Subcutaneous preadipocyte (primary cell): ENCODE measurements around the gene CHRNG. TPM values are rescaled to one million over a fixed set of nuclear protein-coding genes. Genes with fewer than 3 reads are reported as not detected.

Source experiments
- total RNA-seq: library from RNA; depleted of rRNA; stranded (reverse); fragments of >200 nt; gene quantifications from 2 replicates; pipeline ENCODE4 v1.2.3, GENCODE V29; 2012

Gene CHRNG
- not detected in 2 replicates for total RNA-seq

DNA sequence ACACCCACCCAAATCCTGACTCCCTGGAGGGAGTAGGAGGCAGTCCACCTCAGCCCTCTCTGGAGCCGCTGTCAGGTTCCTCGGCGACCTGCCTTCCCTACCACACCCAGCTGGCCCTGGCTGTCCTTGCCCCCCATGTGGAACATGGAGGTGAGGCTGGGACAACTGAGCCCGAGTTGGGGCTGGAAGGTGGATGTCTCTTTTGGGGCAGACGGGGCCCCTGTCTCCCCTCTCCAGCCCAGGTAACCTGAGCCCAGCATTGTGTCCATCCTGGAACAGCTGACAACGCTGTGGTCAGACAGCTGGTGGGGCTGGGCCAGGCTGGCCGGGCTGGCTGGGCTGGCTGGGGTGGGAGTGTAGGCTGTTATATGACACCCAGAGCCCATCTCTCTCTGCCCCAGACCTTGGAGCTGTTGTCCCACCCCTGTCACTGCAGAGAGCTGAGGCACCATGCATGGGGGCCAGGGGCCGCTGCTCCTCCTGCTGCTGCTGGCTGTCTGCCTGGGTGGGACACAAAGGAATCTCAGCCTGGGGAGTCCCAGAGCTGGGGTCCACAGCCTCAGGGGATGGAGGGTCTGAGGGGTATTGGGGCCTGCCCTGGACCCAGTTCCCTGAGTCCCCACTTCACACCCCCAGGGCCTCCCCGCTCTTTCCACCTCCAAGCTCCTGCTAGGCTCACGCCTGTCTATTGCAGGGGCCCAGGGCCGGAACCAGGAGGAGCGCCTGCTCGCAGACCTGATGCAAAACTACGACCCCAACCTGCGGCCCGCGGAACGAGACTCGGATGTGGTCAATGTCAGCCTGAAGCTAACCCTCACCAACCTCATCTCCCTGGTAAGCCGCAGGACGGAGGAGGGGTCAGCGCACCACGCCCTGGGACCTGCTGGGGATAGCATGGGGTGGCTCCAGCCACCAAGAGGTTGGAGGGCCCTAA is at the start of gene CHRNG:
Gene CHRNG, plus strand, starts transcription at position 395 of the 934 bp plus-strand sequence. Its CDS starts 56 bp downstream, at position 451.

DNA sequence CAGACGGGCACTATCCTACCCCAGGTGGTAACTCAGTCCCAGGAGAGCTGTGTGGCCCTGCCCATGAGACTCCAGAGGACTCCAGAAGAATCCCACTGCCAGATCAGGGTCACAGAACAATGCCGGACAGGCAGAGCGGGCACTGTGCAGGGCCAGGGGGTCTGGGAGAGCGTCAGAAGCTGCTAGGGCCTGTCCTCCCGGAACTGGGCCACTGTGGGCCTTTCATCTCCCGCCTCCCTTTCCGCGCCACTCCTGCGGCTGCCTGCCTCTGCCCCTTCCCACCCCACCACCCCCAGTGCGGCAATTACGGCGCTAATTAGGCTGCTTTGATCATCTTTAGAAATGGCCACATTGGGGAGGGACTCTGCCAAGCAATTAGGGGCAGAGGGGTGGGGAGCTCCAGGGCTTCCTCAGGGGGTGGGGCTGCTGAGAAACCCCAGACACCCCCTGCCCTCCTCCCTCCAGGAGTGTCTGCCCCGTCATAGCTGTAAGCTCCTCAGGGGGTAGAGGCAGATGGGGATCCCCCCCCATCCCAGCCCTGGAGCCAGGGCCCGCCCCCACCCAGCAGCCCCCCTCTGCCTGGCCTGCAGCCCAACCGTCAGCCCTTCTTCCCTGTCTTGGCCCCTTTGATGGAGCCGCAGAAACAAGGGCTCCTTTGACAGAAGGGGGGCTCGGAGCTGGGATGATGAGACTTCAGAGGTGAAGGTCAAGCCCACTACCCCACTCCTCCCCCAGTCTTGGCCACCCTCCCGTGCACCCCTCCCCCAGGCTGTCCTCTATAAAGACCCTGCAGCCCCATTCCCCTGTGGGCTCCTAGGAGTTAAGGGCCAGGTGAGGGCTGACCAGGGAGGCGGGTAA is 19.7 kb upstream of the CHRNG start, which contains the start of gene PRSS56:
Gene PRSS56, plus strand, starts transcription at position 808 of the 858 bp plus-strand sequence. CDS start 211 bp downstream, outside the sequence.

GRCh38 chr2:232525791-232526371 is 13.6 kb upstream of the CHRNG start, which contains the start of gene CHRND:
CHRND (plus strand) TSS chr2:232526160; CDS start chr2:232526216, 56 bp downstream.

GRCh38 chr2:232550354-232551249 is 11.1 kb downstream of the CHRNG start, which contains the start of the genes EIF4E2 and TIGD1:
EIF4E2 (plus strand) TSS chr2:232550689; CDS start chr2:232550725, 36 bp downstream.
TIGD1 (minus strand) TSS chr2:232550557; CDS start chr2:232549882, 675 bp downstream.

Other genes with a start within 250 kb of the CHRNG start
- gene ALPP, start 160.9 kb upstream of the CHRNG start, total RNA-seq, result not detected in 2 replicates
- not detected in 2 replicates for gene ALPG, start 132.8 kb upstream of the CHRNG start, total RNA-seq
- not detected in 2 replicates for gene ALPI, start 83.5 kb upstream of the CHRNG start, total RNA-seq
- not detected in 2 replicates for gene ECEL1, start 51.9 kb upstream of the CHRNG start, total RNA-seq
- gene PRSS56, start 19.3 kb upstream of the CHRNG start, total RNA-seq, result not detected in 2 replicates
- not detected in 2 replicates for gene CHRND, start 13.5 kb upstream of the CHRNG start, total RNA-seq
- gene TIGD1, start 10.9 kb downstream of the CHRNG start, total RNA-seq, result 5.9 and 7.0 TPM in 2 replicates
- gene EIF4E2, start 11.0 kb downstream of the CHRNG start, total RNA-seq, result 73.1 and 91.3 TPM in 2 replicates
- gene EFHD1, start 93.9 kb downstream of the CHRNG start, total RNA-seq, result not detected in 2 replicates
- 45.6 and 59.8 TPM in 2 replicates for gene GIGYF2, start 157.6 kb downstream of the CHRNG start, total RNA-seq
- not detected in 2 replicates for gene KCNJ13, start 236.9 kb downstream of the CHRNG start, total RNA-seq